Astrocyte of the spinal cord (primary cell): ENCODE measurements around the gene CST7.

Source experiments
- DNase-seq: peaks from one replicate; pipeline ENCODE4 v3.0.0; 2011; ENCODE audit warnings: low read depth, low spot score
- H3K4me3 ChIP-seq: 2 replicates; pipeline ENCODE4 v1.5.1; 2011; ENCODE audit warnings: low read depth, mild to moderate bottlenecking, low read length, moderate library complexity
- CTCF ChIP-seq: IDR thresholded peaks from 2 replicates; pipeline ENCODE4 v1.5.1; 2012; ENCODE audit warnings: low read depth, mild to moderate bottlenecking, low read length, inconsistent platforms
- in situ Hi-C: cut with HindIII; loops from 2 replicates; pipeline ENCODE4 v1.10.0; 2017; ENCODE audit warnings: low sequenced_read_pairs

Gene CST7

DNA sequence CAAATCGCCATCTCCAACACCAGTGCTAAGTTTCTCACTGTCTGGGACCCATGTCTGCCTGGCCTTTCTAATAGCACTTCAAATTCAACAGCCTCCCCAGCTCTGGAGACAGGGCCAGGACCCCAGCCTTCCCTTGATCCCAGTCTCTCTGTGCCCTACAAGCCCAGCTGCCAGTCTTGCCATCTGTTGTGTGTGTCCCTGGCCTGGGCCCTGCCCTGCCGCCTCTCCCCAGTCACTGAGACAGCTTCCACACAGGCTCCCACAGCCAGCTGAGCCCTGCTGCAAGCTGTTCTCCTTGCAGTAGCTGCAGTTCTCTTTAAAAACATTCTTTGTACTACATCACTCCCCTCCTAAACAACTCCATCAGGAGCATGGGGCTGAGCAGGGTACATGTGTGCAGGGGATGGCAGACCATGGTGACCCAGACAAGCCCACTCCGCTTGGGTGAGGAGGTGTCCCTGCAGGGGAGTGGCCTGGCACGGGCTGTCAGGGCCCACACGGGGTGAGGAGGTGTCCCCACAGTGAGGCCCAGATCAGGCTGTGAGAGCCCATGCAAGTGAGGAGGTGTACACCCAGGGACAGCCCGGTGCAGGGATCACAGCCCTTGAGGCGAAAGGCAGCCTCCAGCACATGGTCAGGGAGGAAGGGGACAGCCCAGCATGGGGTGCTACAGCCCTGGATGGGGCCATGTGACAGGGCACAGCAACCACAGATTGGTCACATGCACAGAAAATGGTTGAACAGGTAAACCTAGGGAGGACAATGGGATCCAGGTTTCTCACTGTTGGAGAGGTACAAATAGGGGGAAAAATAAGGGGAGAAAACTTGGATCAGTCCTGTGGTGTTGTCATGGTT is 16.2 kb downstream of the CST7 start:
- in situ Hi-C loops, result no loop called here
- TF ChIP-seq CTCF, result no peak
- DNase-seq, result no peak
- no peak overlapping the region for H3K4me3 ChIP-seq

DNA sequence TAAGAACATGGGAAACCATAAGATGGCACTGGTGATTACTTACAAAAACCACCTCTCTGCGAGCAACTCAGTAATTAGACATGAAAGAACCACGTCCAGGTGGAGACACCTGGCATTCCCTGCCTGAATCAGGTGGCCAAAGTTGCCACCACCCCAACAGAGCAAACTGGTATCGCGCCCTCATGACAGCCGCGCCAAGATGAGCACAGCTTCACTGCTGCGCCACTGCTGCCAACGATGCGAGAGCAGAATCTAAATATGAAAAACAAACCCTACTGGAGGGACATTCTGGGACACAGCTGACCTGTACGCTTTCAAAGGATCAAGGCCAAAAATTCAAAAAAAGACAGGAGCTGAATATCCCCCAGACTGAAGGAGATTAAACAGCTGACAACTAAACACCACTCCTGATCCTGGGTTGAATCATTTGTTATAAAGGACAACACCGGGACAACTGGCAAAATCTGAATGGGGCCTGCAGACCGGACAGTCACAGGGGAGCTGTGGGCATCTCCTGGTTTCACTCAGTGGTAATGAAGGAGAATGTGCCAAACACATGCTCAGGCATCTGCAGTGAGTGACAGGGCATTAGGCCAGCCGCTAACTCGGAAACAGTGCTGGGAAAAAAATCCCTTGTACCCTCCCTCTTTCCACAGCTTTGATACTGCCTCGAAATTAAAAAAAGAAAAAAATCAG is 17.4 kb downstream of the CST7 start:
- DNase-seq, result no peak
- H3K4me3 ChIP-seq, result no peak overlapping the region
- in situ Hi-C loops, result no loop called here
- no peak for TF ChIP-seq CTCF

DNA sequence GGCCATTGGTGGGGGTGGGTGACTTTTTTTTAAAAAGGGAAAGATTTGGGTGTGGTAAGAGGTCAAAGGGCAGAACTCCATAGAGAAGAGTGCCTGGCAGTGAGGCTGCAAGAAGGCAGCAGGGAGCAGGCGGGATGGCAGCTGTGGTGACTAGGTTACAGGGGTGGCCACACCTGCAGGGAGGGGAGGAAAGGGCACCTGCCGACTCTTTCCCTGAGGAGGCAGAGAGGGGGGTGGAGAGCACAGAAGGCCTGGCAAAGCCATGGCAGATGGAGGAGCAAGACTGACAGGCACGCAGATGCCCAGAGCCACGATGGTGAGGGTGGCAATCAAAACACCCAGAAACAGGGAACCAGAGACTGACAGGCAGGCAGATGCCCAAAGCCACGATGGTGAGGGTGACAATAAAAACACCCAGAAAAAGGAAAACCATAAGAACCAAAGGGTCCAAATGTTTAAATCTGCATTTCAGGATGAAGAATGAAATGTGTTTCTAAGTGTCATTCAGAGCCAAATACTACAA is 19.3 kb downstream of the CST7 start:
- TF ChIP-seq CTCF, result no peak
- in situ Hi-C loops, result no loop called here
- no peak for DNase-seq
- no peak overlapping the region for H3K4me3 ChIP-seq

- no peak for DNase-seq
- in situ Hi-C loops, result no loop called here
- no peak overlapping the region for H3K4me3 ChIP-seq
- TF ChIP-seq CTCF, result no peak
Measured at GRCh38 chr20:24969186-24970029, 20.3 kb downstream of the CST7 start.

DNA sequence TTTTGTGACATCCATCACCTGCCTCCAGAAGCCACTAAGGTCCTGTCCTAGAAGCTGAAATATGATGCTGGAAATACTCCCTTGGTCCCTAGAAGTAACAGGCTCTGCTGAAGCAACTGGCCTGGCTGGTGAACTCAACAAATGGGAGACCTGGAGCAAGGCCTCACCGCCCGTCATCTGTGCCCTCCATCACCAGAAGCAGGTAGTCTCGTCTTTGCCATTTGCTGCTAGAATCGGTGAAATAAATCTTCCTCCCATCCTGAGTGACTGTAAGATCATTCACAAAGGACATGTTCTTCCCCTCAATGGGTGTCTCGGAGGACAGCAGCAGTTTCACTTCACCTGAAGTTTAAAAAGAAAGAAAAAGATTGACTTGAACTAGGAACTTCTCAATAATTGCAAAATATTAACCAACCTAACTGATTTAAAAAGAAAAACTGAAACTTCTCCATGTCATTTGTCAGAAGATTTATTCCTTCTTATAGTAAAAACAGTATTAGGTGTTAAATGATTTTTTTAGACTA is 21.0 kb downstream of the CST7 start:
- no peak overlapping the region for H3K4me3 ChIP-seq
- TF ChIP-seq CTCF, result no peak
- in situ Hi-C loops, result no loop called here
- no peak for DNase-seq

DNA sequence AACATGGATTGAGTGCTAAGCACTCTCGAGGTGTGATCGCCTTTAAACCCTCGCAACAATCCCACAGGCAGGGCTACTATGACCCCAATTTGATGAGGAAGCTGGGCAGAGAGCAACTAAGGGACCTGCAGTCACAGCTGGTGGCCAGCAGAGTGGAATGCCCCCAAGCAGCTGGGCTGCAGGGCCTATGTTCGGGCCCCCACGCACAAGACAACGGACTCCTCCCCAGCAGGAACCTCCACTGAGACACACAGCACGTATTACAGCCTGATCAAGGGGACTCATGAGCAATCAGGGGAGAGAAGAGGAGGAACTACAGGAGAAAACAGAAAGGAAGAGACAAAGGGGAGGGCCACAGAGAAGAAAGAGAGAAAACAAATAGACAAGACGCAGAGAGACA is 21.7 kb downstream of the CST7 start:
- DNase-seq, result no peak
- no peak for TF ChIP-seq CTCF
- in situ Hi-C loops, result no loop called here
- H3K4me3 ChIP-seq, result no peak overlapping the region
